Measurements from ENCODE around the gene REXO1. TPM values are rescaled to one million over a fixed set of nuclear protein-coding genes. Genes with fewer than 3 reads are reported as not detected.

The REXO1 gene
- total and polyA plus RNA-seq, 2 of the 13 experiments (the other 11 are each of a cell fraction or from before 2014, with no cell fraction given): 5.0 to 11.2 TPM

GRCh38 chr19:1839658-1840540 is 8.4 kb downstream of the REXO1 start (continued):
- TF ChIP-seq ZBTB49 (CRISPR knock-in tag; IDR thresholded peaks at IDR 0.05; ENCODE audit: borderline replicate concordance) (no peak), CTCF (CRISPR knock-in tag; IDR thresholded peaks at IDR 0.05) (no peak), ZNF607 (CRISPR knock-in tag; IDR thresholded peaks at IDR 0.05; ENCODE audit: borderline replicate concordance) (no peak), SOX5 (CRISPR knock-in tag; IDR thresholded peaks at IDR 0.05; ENCODE audit: borderline replicate concordance) (no peak), ZNF430 (CRISPR knock-in tag; IDR thresholded peaks at IDR 0.05) (no peak), ZNF572 (CRISPR knock-in tag; IDR thresholded peaks at IDR 0.05) (0 out of 2 replicates have a peak, but pooled peaks have one; percentile 72), ELF1 (CRISPR knock-in tag; IDR thresholded peaks at IDR 0.05) (no peak), HBP1 (CRISPR knock-in tag; IDR thresholded peaks at IDR 0.05; ENCODE audit: low read depth) (no peak), ZC3H4 (CRISPR knock-in tag; IDR thresholded peaks at IDR 0.05; ENCODE audit: borderline replicate concordance) (no peak), GTF3A (CRISPR knock-in tag; conservative IDR thresholded peaks at IDR 0.05) (0 out of 2 replicates have a peak, but pooled peaks have one; percentile 38), AHDC1 (CRISPR knock-in tag; IDR thresholded peaks at IDR 0.05; ENCODE audit: borderline replicate concordance) (no peak), NKX3-1 (CRISPR knock-in tag; IDR thresholded peaks at IDR 0.05) (no peak), MEIS2 (CRISPR knock-in tag; IDR thresholded peaks at IDR 0.05) (peak; percentile 53; the same call in 1 of the 2 replicates), ZNF619 (CRISPR knock-in tag; IDR thresholded peaks at IDR 0.05) (0 out of 2 replicates have a peak, but pooled peaks have one; percentile 40), ZNF343 (CRISPR knock-in tag; IDR thresholded peaks at IDR 0.05) (0 out of 2 replicates have a peak, but pooled peaks have one; percentile 35), FOXP1 (IDR thresholded peaks at IDR 0.05) (no peak), FOXP1 (CRISPR knock-in tag; IDR thresholded peaks at IDR 0.05) (no peak)

Measured in HepG2 (cell line).